Liver (tissue), 9 donors: ENCODE measurements around the gene FANCE. TPM values are rescaled to one million over a fixed set of nuclear protein-coding genes. Genes with fewer than 3 reads are reported as not detected.

Source experiments
- DNase-seq: peaks from one replicate; pipeline ENCODE4 v3.0.0-alpha.2; 2017; ENCODE audit warnings: low spot score
- H3K27ac ChIP-seq, 2 donors: one replicate each; pipeline ENCODE4 v1.7.0; 2013; ENCODE audit warnings: inconsistent platforms in 2 of 2, low read length in 2 of 2, control low read depth in 1 of 2, low read depth in 1 of 2, mild to moderate bottlenecking in 1 of 2
- H3K27me3 ChIP-seq, 4 donors: one replicate each; pipeline versions ENCODE4 v1.6.1 to v1.7.0; 2013; ENCODE audit warnings: low read length in 3 of 4, inconsistent platforms in 1 of 4, mild to moderate bottlenecking in 1 of 4, moderate library complexity in 1 of 4; ENCODE audit not compliant: control insufficient read depth in 4 of 4, insufficient read depth in 4 of 4
- H3K36me3 ChIP-seq, 4 donors: one replicate each; pipeline versions ENCODE4 v1.6.1 to v1.7.0; 2013; ENCODE audit warnings: low read length in 3 of 4, mild to moderate bottlenecking in 3 of 4, low read depth in 1 of 4, moderate library complexity in 1 of 4; ENCODE audit not compliant: control insufficient read depth in 4 of 4, insufficient read depth in 3 of 4
- H3K4me1 ChIP-seq, 4 donors: one replicate each; pipeline versions ENCODE4 v1.6.1 to v1.7.0; 2013; ENCODE audit warnings: low read length in 3 of 4, mild to moderate bottlenecking in 3 of 4, moderate library complexity in 1 of 4; ENCODE audit not compliant: control insufficient read depth in 4 of 4, insufficient read depth in 4 of 4
- H3K4me3 ChIP-seq, 3 donors: one replicate each; pipeline versions ENCODE4 v1.6.1 to v1.7.0; 2013; ENCODE audit warnings: low read length in 3 of 3, control low read depth in 1 of 3, low read depth in 1 of 3, mild to moderate bottlenecking in 1 of 3
- H3K9ac ChIP-seq, 2 donors: one replicate each; pipeline ENCODE4 v1.7.0; 2013; ENCODE audit warnings: low read length in 2 of 2, mild to moderate bottlenecking in 2 of 2, moderate library complexity in 2 of 2, control low read depth in 1 of 2, low read depth in 1 of 2
- H3K9me3 ChIP-seq, 4 donors: one replicate each; pipeline versions ENCODE4 v1.6.1 to v1.7.0; 2013; ENCODE audit warnings: low read length in 3 of 4; ENCODE audit not compliant: control insufficient read depth in 4 of 4
- ATF3 ChIP-seq: IDR thresholded peaks from 2 replicates; pipeline ENCODE4 v1.6.1; 2016; ENCODE audit warnings: antibody characterized with exemption
- CTCF ChIP-seq: fragments of 150-350 bp; IDR thresholded peaks from 2 replicates; pipeline ENCODE4 v1.5.1; 2017; ENCODE audit warnings: improper control_type of control experiment, low read depth, low read length; ENCODE audit not compliant: missing input control
- EGR1 ChIP-seq, 2 donors: IDR thresholded peaks; 2 replicates each; pipeline ENCODE4 v1.6.1; 2016 to 2018; ENCODE audit warnings: antibody characterized with exemption in 2 of 2, low read depth in 2 of 2
- FOXA1 ChIP-seq: IDR thresholded peaks from 2 replicates; pipeline ENCODE4 v1.6.1; 2016; ENCODE audit warnings: antibody characterized with exemption
- FOXA2 ChIP-seq: IDR thresholded peaks from 2 replicates; pipeline ENCODE4 v1.6.1; 2016; ENCODE audit warnings: antibody characterized with exemption
- GABPA ChIP-seq, 2 donors: IDR thresholded peaks in 1 of 2; conservative IDR thresholded peaks in 1 of 2; 2 replicates each; pipeline ENCODE4 v1.6.1; 2016; ENCODE audit warnings: antibody characterized with exemption in 2 of 2, mild to moderate bottlenecking in 1 of 2, moderate library complexity in 1 of 2
- HNF4A ChIP-seq, 2 donors: conservative IDR thresholded peaks; 2 replicates each; pipeline ENCODE4 v1.6.1; 2016; ENCODE audit warnings: antibody characterized with exemption in 2 of 2, mild to moderate bottlenecking in 2 of 2
- HNF4G ChIP-seq: IDR thresholded peaks from 2 replicates; pipeline ENCODE4 v1.6.1; 2016; ENCODE audit warnings: antibody characterized with exemption
- JUND ChIP-seq, 2 donors: IDR thresholded peaks; 2 replicates each; pipeline ENCODE4 v1.6.1; 2016; ENCODE audit warnings: antibody characterized with exemption in 2 of 2
- MAX ChIP-seq: IDR thresholded peaks from 2 replicates; pipeline ENCODE4 v1.6.1; 2016; ENCODE audit warnings: antibody characterized with exemption
- NR2F2 ChIP-seq: IDR thresholded peaks from 2 replicates; pipeline ENCODE4 v1.6.1; 2016; ENCODE audit warnings: antibody characterized with exemption
- RAD21 ChIP-seq, 2 donors: IDR thresholded peaks; 2 replicates each; pipeline ENCODE4 v1.6.1; 2016; ENCODE audit warnings: antibody characterized with exemption in 2 of 2, mild to moderate bottlenecking in 2 of 2
- REST ChIP-seq: IDR thresholded peaks from 2 replicates; pipeline ENCODE4 v1.6.1; 2016; ENCODE audit warnings: antibody characterized with exemption, mild to moderate bottlenecking
- RXRA ChIP-seq, 2 donors: IDR thresholded peaks; 2 replicates each; pipeline ENCODE4 v1.6.1; 2017 to 2018; ENCODE audit warnings: antibody characterized with exemption in 2 of 2, mild to moderate bottlenecking in 1 of 2
- SP1 ChIP-seq: IDR thresholded peaks from 2 replicates; pipeline ENCODE4 v1.6.1; 2018; ENCODE audit warnings: antibody characterized with exemption, mild to moderate bottlenecking
- TAF1 ChIP-seq: conservative IDR thresholded peaks from 2 replicates; pipeline ENCODE4 v1.6.1; 2016; ENCODE audit warnings: antibody characterized with exemption, mild to moderate bottlenecking
- YY1 ChIP-seq: IDR thresholded peaks from 2 replicates; pipeline ENCODE4 v1.6.1; 2016; ENCODE audit warnings: antibody characterized with exemption, mild to moderate bottlenecking
- WGBS: extraction: QIAGEN DNeasy Blood & Tissue Kit; methylation state at CpG from one replicate; pipeline ENCODE4 v1.1.7; 2013; 5-methylcytosine and 5-hydroxymethylcytosine counted together
- polyA plus RNA-seq, 2 donors: library from polyadenylated mRNA; stranded (reverse) in 1 of 2; unstranded in 1 of 2; fragments of 200-250 nt in 1 of 2; fragments of >200 nt in 1 of 2; fragmentation: Nextera tagmentation in 1 of 2; extraction: Ambion mirVana in 1 of 2; gene quantifications; one replicate each; pipeline versions ENCODE4 v1.2.1 to v1.2.3, GENCODE V29; 2013 to 2015
- total RNA-seq, 2 donors: library from RNA; depleted of rRNA; stranded (reverse); fragments of >200 nt; gene quantifications; one replicate each; pipeline ENCODE4 v1.2.3, GENCODE V29; 2014
- donor health status: healthy.
- donor health status: healthy.
- donor health status: healthy.
- donor health status: healthy.
- donor health status: healthy.

The FANCE gene
- total and polyA plus RNA-seq, 4 donors: 0.11 to 4.2 (median 0.79) TPM

DNA sequence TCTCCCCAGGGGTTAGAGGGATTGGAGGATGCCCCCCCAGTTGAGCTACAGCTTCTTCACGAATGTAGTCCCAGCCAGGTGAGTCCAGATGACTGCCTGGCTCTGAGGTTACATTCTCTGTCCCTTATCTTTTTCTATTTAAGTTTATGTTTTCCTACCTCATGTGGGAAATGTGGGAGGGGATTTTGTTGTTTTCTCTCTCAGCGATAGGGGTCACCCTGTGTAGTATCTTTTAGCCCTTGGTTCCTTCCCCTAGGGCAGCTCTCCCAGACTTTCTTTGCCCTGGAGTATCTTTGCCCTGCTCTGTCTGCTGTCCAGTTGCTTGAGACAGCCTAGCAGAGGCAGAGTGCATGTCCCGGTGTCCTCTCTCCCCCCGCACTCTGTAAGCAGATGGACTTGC lies 5.8 kb downstream of the FANCE start:
- 85% methylated on average over 4 of the region's 4 CpGs for WGBS
- no peak overlapping the region for H3K27ac ChIP-seq

GRCh38 chr6:35461270-35461669 lies 9.1 kb downstream of the FANCE start:
- Histone ChIP-seq H3K4me3 (no peak overlapping the region), H3K27me3 (no peaks in the 10 kb centered on the region), H3K36me3 (no peaks in the 10 kb centered on the region), H3K9ac (no peak overlapping the region), H3K27ac (no peak overlapping the region), H3K4me1 (peaks cover 0 to 2% (median 0%) of the 10 kb centered on the region in 4 donors), H3K9me3 (no peaks in the 10 kb centered on the region)
- DNase-seq: no peak
- 98% methylated on average over 3 of the region's 3 CpGs for WGBS
- TF ChIP-seq MAX (no peak), TAF1 (no peak), EGR1 (IDR thresholded peaks at IDR 0.05; ENCODE audit: low read depth in 2 of 2) (no peak), FOXA1 (no peak), RAD21 (IDR thresholded peaks at IDR 0.05) (no peak), SP1 (no peak), REST (no peak), JUND (IDR thresholded peaks at IDR 0.05) (no peak), FOXA2 (no peak)

More for the DNA sequence above, 5.8 kb downstream of the FANCE start:
- Histone ChIP-seq H3K4me1 (peaks cover 0 to 7% (median 4%) of the 10 kb centered on the region in 4 donors), H3K4me3 (no peak overlapping the region), H3K36me3 (no peaks in the 10 kb centered on the region), H3K27me3 (no peaks in the 10 kb centered on the region), H3K9ac (no peak overlapping the region), H3K9me3 (no peaks in the 10 kb centered on the region)
- no peak for TF ChIP-seq CTCF
- TF ChIP-seq FOXA1: no peak
- TF ChIP-seq GABPA (IDR thresholded peaks at IDR 0.05 in 1 of 2, conservative IDR thresholded peaks at IDR 0.05 in 1 of 2): no peak
- TF ChIP-seq RAD21 (IDR thresholded peaks at IDR 0.05): no peak
- no peak for TF ChIP-seq HNF4A (conservative IDR thresholded peaks at IDR 0.05)
- no peak for TF ChIP-seq FOXA2
- TF ChIP-seq SP1: no peak
- no peak for TF ChIP-seq REST
- TF ChIP-seq YY1: no peak
- TF ChIP-seq ATF3: no peak
- no peak for TF ChIP-seq NR2F2
- TF ChIP-seq RXRA (IDR thresholded peaks at IDR 0.05): no peak
- no peak for TF ChIP-seq MAX
- no peak for TF ChIP-seq HNF4G
- DNase-seq: no peak
